ENCODE results near the gene ZFP69B. TPM values are rescaled to one million over a fixed set of nuclear protein-coding genes. Genes with fewer than 3 reads are reported as not detected.

Gene ZFP69B
- polyA plus RNA-seq, 3 donors: 0.20 to 0.67 TPM; not detected in 1

- H3K4me3 Mint-ChIP-seq: no peak overlapping the region
These were observed 36.6 kb upstream of the ZFP69B start for GRCh38 chr1:40413527-40414252.

GRCh38 chr1:40414331-40414730 is 35.9 kb upstream of the ZFP69B start:
- H3K27me3 ChIP-seq (ENCODE audit: control insufficient read depth in 2 of 2, insufficient read depth in 2 of 2, low read length in 2 of 2): no peaks in the 10 kb centered on the region
- H3K9ac ChIP-seq (ENCODE audit: insufficient read depth, low read length, poor library complexity, severe bottlenecking): no peak overlapping the region
- no peak overlapping the region for H3K4me3 ChIP-seq (replicated peaks in 1 of 3; ENCODE audit: low read depth in 2 of 3, low read length in 3 of 3)
- Mint-ChIP-seq H3K27me3 (ENCODE audit: low read depth in 3 of 3) (peaks cover 0 to 1% (median 0%) of the 10 kb centered on the region in 3 donors), H3K9me3 (no peaks in the 10 kb centered on the region), H3K36me3 (peaks cover 90 to 92% of the 10 kb centered on the region in 2 donors), H3K27ac (peak overlapping the region in 2 of 7 donors; percentile 6 to 66), H3K4me3 (no peak overlapping the region), H3K4me1 (no peaks in the 10 kb centered on the region)
- H2AFZ ChIP-seq (ENCODE audit: insufficient read depth, low read depth, low read length, poor library complexity, severe bottlenecking): no peak overlapping the region
- WGBS (ENCODE audit: insufficient coverage): 100% methylated on average over 1 of the region's 3 CpGs
- no peak for TF ChIP-seq CTCF (IDR thresholded peaks at IDR 0.05)
- no peak overlapping the region for H3K4me2 ChIP-seq (replicated peaks; ENCODE audit: extremely low read depth, low read length, poor library complexity, severe bottlenecking)
- H4K20me1 ChIP-seq (ENCODE audit: insufficient read depth, low read length): peaks cover 99% of the 10 kb centered on the region
- peaks cover 95 to 100% of the 10 kb centered on the region in 2 donors for H3K36me3 ChIP-seq (replicated peaks in 1 of 2; ENCODE audit: control insufficient read depth in 1 of 2, insufficient read depth in 2 of 2, low read length in 2 of 2)
- intact Hi-C loops (cut with micrococcal nuclease): no loop called here
- peaks cover 15% of the 10 kb centered on the region for H3K79me2 ChIP-seq (ENCODE audit: insufficient read depth, low read length)
- peak overlapping the region in 1 of 2 donors; percentile 15 for H3K27ac ChIP-seq (ENCODE audit: low read depth in 1 of 2, low read length in 2 of 2)
- no peak for DNase-seq
- H3K9me3 ChIP-seq (replicated peaks in 1 of 2; ENCODE audit: control insufficient read depth in 1 of 2, insufficient read depth in 1 of 2, low read length in 2 of 2): no peaks in the 10 kb centered on the region
- H3K4me1 ChIP-seq (ENCODE audit: control insufficient read depth in 1 of 2, insufficient read depth in 2 of 2, low read length in 2 of 2): no peaks in the 10 kb centered on the region

More at GRCh38 chr1:40413527-40414252, 36.6 kb upstream of the ZFP69B start:
- H3K27ac Mint-ChIP-seq: peak overlapping the region in 3 of 7 donors; percentile 12 to 66 (median 66)
- Histone ChIP-seq H3K36me3 (replicated peaks in 1 of 2; ENCODE audit: control insufficient read depth in 1 of 2, insufficient read depth in 2 of 2, low read length in 2 of 2) (peaks cover 98 to 100% of the 10 kb centered on the region in 2 donors), H3K9me3 (replicated peaks in 1 of 2; ENCODE audit: control insufficient read depth in 1 of 2, insufficient read depth in 1 of 2, low read length in 2 of 2) (no peaks in the 10 kb centered on the region), H3K9ac (ENCODE audit: insufficient read depth, low read length, poor library complexity, severe bottlenecking) (no peak overlapping the region), H2AFZ (ENCODE audit: insufficient read depth, low read depth, low read length, poor library complexity, severe bottlenecking) (no peak overlapping the region), H3K27me3 (ENCODE audit: control insufficient read depth in 2 of 2, insufficient read depth in 2 of 2, low read length in 2 of 2) (no peaks in the 10 kb centered on the region), H3K4me2 (replicated peaks; ENCODE audit: extremely low read depth, low read length, poor library complexity, severe bottlenecking) (no peak overlapping the region), H3K4me1 (ENCODE audit: control insufficient read depth in 1 of 2, insufficient read depth in 2 of 2, low read length in 2 of 2) (no peaks in the 10 kb centered on the region), H3K4me3 (replicated peaks in 1 of 3; ENCODE audit: low read depth in 2 of 3, low read length in 3 of 3) (no peak overlapping the region), H3K79me2 (ENCODE audit: insufficient read depth, low read length) (peaks cover 21% of the 10 kb centered on the region), H3K27ac (ENCODE audit: low read depth in 1 of 2, low read length in 2 of 2) (peak overlapping the region in 1 of 2 donors; percentile 1), H4K20me1 (ENCODE audit: insufficient read depth, low read length) (peaks cover 100% of the 10 kb centered on the region)
- DNase-seq: no peak
- intact Hi-C loops (cut with micrococcal nuclease): no loop called here
- no peak for TF ChIP-seq CTCF (IDR thresholded peaks at IDR 0.05)
- H3K27me3 Mint-ChIP-seq (ENCODE audit: low read depth in 3 of 3): peaks cover 0 to 1% (median 0%) of the 10 kb centered on the region in 3 donors
- no peaks in the 10 kb centered on the region for H3K9me3 Mint-ChIP-seq
- no peaks in the 10 kb centered on the region for H3K4me1 Mint-ChIP-seq
- peaks cover 91 to 92% of the 10 kb centered on the region in 2 donors for H3K36me3 Mint-ChIP-seq
- WGBS (ENCODE audit: insufficient coverage): no CpG with 5 or more reads among the region's 6 CpGs
